ENCODE measurements around the gene NOP10. TPM values are rescaled to one million over a fixed set of nuclear protein-coding genes. Genes with fewer than 3 reads are reported as not detected.

Gene NOP10
- total and polyA plus RNA-seq, 2 donors from 2014 or later, result 92.9 to 383 TPM

DNA sequence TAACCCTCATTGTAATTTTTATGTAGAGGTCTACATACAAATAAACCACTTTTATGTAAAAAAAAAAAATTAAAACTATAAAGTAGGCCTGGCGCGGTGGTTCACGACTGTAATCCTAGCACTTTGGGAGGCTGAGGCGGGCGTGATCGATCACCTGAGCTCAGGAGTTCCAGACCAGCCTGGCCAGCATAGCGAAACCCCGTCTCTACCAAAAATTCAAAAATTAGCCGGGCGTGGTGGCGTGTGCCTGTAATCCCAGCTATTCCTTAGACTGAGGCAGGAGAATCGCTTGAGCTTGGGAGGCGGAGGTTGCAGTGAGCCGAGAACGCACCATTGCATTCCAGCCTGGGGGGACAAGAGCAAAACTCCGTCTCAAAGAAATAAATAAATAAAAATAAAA, 4.6 kb downstream of the NOP10 start:
- intact Hi-C loops (cut with DNase I), result no loop called here

DNA sequence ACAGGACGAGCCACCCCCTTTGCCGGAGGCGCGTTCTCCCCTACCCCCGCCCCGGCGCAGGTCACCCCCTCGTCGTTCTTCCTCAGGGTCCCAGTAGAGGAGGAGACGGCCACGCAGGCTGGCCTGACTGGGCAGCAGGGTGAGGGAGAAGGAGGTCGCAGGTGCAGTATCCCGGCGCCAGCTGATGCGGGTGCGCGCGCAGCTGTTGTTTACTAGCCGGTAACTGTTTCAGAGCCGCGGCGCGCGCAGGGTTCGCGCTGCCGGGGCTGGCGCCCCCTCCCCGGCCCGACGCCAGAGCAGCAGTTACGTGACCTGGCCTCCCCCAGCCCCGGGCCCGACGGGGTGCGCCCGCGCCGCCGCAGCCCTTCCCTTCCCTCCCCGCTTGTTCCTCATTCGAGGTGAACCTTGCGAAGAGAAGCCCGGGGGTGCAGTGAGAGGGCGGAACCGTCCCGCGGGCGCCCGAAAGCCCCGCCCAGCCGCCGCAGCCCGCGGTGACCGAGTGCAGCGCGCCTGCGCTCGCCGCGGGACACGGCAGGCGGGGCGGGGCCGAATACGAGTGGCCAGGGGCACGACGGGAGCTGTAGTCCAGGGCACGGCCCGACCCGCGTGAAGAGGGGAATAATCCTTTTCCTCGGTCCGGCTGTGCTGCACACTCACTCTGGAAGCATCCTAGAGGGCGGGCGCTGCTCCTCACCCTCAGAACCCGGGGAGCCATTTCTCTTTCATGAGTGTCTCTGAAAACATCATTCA, 5.2 kb downstream of the NOP10 start, which contains the start of gene SLC12A6:
SLC12A6 (minus strand) TSS at position 225 of the 750 bp plus-strand sequence. CDS start 1,101 bp downstream, outside the sequence.
- TF ChIP-seq, protein P1, sequence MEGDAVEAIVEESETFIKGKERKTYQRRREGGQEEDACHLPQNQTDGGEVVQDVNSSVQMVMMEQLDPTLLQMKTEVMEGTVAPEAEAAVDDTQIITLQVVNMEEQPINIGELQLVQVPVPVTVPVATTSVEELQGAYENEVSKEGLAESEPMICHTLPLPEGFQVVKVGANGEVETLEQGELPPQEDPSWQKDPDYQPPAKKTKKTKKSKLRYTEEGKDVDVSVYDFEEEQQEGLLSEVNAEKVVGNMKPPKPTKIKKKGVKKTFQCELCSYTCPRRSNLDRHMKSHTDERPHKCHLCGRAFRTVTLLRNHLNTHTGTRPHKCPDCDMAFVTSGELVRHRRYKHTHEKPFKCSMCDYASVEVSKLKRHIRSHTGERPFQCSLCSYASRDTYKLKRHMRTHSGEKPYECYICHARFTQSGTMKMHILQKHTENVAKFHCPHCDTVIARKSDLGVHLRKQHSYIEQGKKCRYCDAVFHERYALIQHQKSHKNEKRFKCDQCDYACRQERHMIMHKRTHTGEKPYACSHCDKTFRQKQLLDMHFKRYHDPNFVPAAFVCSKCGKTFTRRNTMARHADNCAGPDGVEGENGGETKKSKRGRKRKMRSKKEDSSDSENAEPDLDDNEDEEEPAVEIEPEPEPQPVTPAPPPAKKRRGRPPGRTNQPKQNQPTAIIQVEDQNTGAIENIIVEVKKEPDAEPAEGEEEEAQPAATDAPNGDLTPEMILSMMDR (IDR thresholded peaks at IDR 0.05; ENCODE audit: borderline replicate concordance, extremely low read depth, insufficient read depth), result no peak
- H3K36me3 ChIP-seq (ENCODE audit: control insufficient read depth in 2 of 3, insufficient read depth in 3 of 3, low read length in 3 of 3), result no peaks in the 10 kb centered on the region
- H3K9ac ChIP-seq (ENCODE audit: low read length in 3 of 3), result peak within 1 kb of the TSS; percentile 61 to 76 (median 71)
- peak within 1 kb of the TSS; percentile 81 to 92 (median 92) for H3K4me3 ChIP-seq (ENCODE audit: low read length in 3 of 3)
- intact Hi-C loops (cut with DNase I), result no loop called here
- FAIRE-seq (no peak), DNase-seq (peak; percentile 91 to 96 (median 94))
- H3K9me3 ChIP-seq (ENCODE audit: control insufficient read depth in 2 of 3, insufficient read depth in 1 of 3, low read length in 3 of 3), result no peaks in the 10 kb centered on the region
- peaks cover 0 to 9% (median 7%) of the 10 kb centered on the region in 3 donors for H3K4me1 ChIP-seq (ENCODE audit: control insufficient read depth in 2 of 3, insufficient read depth in 2 of 3, low read depth in 1 of 3, low read length in 3 of 3)
- H3K27ac ChIP-seq (ENCODE audit: low read depth in 2 of 2, low read length in 2 of 2), result peak within 1 kb of the TSS; percentile 87 to 92
- no peaks in the 10 kb centered on the region for H3K27me3 ChIP-seq (ENCODE audit: control insufficient read depth, insufficient read depth, low read length)

More for the DNA sequence above, 4.6 kb downstream of the NOP10 start:
- FAIRE-seq (no peak), DNase-seq (peak in 1 of 5 donors; percentile 60)
- H3K36me3 ChIP-seq (ENCODE audit: control insufficient read depth in 2 of 3, insufficient read depth in 3 of 3, low read length in 3 of 3), result no peaks in the 10 kb centered on the region
- H3K9me3 ChIP-seq (ENCODE audit: control insufficient read depth in 2 of 3, insufficient read depth in 1 of 3, low read length in 3 of 3), result no peaks in the 10 kb centered on the region
- TF ChIP-seq, protein P1 (IDR thresholded peaks at IDR 0.05; ENCODE audit: borderline replicate concordance, extremely low read depth, insufficient read depth), result no peak
- H3K9ac ChIP-seq (ENCODE audit: low read length in 3 of 3), result peak overlapping the region in 1 of 3 donors; percentile 16
- peaks cover 0 to 9% (median 7%) of the 10 kb centered on the region in 3 donors for H3K4me1 ChIP-seq (ENCODE audit: control insufficient read depth in 2 of 3, insufficient read depth in 2 of 3, low read depth in 1 of 3, low read length in 3 of 3)
- H3K4me3 ChIP-seq (ENCODE audit: low read length in 3 of 3), result peak overlapping the region; percentile 36 to 92 (median 42)
- no peaks in the 10 kb centered on the region for H3K27me3 ChIP-seq (ENCODE audit: control insufficient read depth, insufficient read depth, low read length)
- H3K27ac ChIP-seq (ENCODE audit: low read depth in 2 of 2, low read length in 2 of 2), result no peak overlapping the region

DNA sequence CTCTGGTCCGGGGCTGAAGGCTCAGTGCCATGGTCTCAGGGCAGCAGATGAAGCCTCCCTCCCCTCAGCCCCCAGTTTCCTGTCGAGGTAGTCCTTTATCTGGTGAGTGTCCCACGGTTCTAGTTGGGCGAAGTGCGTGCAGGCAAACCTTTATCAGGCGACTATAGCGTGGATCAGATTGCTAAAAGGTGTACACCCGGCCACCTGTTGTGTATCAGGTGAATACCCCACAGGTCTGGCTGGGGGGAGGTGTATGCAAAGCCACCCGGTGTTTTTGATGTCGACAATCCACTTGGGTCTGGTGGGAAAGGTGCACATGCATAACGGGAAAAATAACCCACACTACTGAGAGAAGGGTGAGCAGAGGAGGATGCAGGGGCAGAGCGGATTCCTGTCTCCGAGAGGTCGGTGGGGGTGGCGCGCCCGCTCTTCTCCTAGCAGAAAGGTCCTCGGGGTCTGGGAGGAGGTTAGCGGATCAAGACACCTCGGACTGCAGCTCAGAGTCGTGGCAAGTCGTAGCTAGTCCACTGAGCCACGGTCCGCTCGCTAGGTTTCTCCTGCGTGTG, 5.9 kb downstream of the NOP10 start:
- H3K27ac ChIP-seq (ENCODE audit: low read depth in 2 of 2, low read length in 2 of 2), result peak overlapping the region; percentile 87 to 92
- peaks cover 0 to 9% (median 7%) of the 10 kb centered on the region in 3 donors for H3K4me1 ChIP-seq (ENCODE audit: control insufficient read depth in 2 of 3, insufficient read depth in 2 of 3, low read depth in 1 of 3, low read length in 3 of 3)
- TF ChIP-seq, protein P1 (IDR thresholded peaks at IDR 0.05; ENCODE audit: borderline replicate concordance, extremely low read depth, insufficient read depth), result no peak
- no peaks in the 10 kb centered on the region for H3K36me3 ChIP-seq (ENCODE audit: control insufficient read depth in 2 of 3, insufficient read depth in 3 of 3, low read length in 3 of 3)
- FAIRE-seq, result no peak
- H3K27me3 ChIP-seq (ENCODE audit: control insufficient read depth, insufficient read depth, low read length), result no peaks in the 10 kb centered on the region
- DNase-seq, result peak in 1 of 5 donors; percentile 38
- H3K9ac ChIP-seq (ENCODE audit: low read length in 3 of 3), result peak overlapping the region; percentile 61 to 76 (median 71)
- no peaks in the 10 kb centered on the region for H3K9me3 ChIP-seq (ENCODE audit: control insufficient read depth in 2 of 3, insufficient read depth in 1 of 3, low read length in 3 of 3)
- intact Hi-C loops (cut with DNase I), result no loop called here
- peak overlapping the region; percentile 81 to 92 (median 92) for H3K4me3 ChIP-seq (ENCODE audit: low read length in 3 of 3)
